NCI-H2029 (cell line): ENCODE results near the gene PSMC1.
"Not testable (repeated sequence)": the region's sequence is repeated elsewhere in the genome, so short reads cannot be mapped to it uniquely, and the experiment has no call there.

ENCODE experiments used
- DNase-seq: peaks from one replicate; lab custom pipeline; 2025; lab: John Stamatoyannopoulos, UW

PSMC1 gene

GRCh38 chr14:90256354-90257131 is at the start of gene PSMC1:
PSMC1 (plus strand) TSS chr14:90256553; CDS start chr14:90256598, 45 bp downstream.
- DNase-seq = peak; percentile 73

GRCh38 chr14:90213099-90213748 is 43.1 kb upstream of the PSMC1 start:
- no peak for DNase-seq

- no peak for DNase-seq
These were observed 27.9 kb upstream of the PSMC1 start for GRCh38 chr14:90228478-90228877.

GRCh38 chr14:90229942-90230341 is 26.4 kb upstream of the PSMC1 start:
- not testable (repeated sequence) for DNase-seq

GRCh38 chr14:90235179-90235976 is 21.0 kb upstream of the PSMC1 start:
- DNase-seq = peak; percentile 30

- DNase-seq = no peak
These were observed 17.2 kb upstream of the PSMC1 start for GRCh38 chr14:90239139-90239538.

- no peak for DNase-seq
These were observed 13.9 kb upstream of the PSMC1 start for GRCh38 chr14:90242444-90242843.

- DNase-seq = no peak
These were observed 9.4 kb upstream of the PSMC1 start for GRCh38 chr14:90246936-90247335.

GRCh38 chr14:90247441-90247840 is 8.9 kb upstream of the PSMC1 start:
- not testable (repeated sequence) for DNase-seq

GRCh38 chr14:90248594-90248993 is 7.8 kb upstream of the PSMC1 start:
- no peak for DNase-seq

GRCh38 chr14:90253826-90254225 is 2.5 kb upstream of the PSMC1 start:
- no peak for DNase-seq

GRCh38 chr14:90255871-90256270 is 482 bp upstream of the PSMC1 start:
- DNase-seq = no peak

- DNase-seq = no peak
These were observed 7.5 kb downstream of the PSMC1 start for GRCh38 chr14:90263748-90264449.

- DNase-seq = no peak
These were observed 10.2 kb downstream of the PSMC1 start for GRCh38 chr14:90266441-90267154.

- no peak for DNase-seq
These were observed 12.1 kb downstream of the PSMC1 start for GRCh38 chr14:90268420-90268819.

- DNase-seq = no peak
These were observed 16.2 kb downstream of the PSMC1 start for GRCh38 chr14:90272523-90272922.

- DNase-seq = no peak
These were observed 17.2 kb downstream of the PSMC1 start for GRCh38 chr14:90273532-90273931.

- no peak for DNase-seq
These were observed 17.7 kb downstream of the PSMC1 start for GRCh38 chr14:90274019-90274418.

- DNase-seq = no peak
These were observed 18.6 kb downstream of the PSMC1 start for GRCh38 chr14:90274808-90275457.

- DNase-seq = no peak
These were observed 19.1 kb downstream of the PSMC1 start for GRCh38 chr14:90275458-90275814.

- no peak for DNase-seq
These were observed 19.5 kb downstream of the PSMC1 start for GRCh38 chr14:90275820-90276219.
